Stimulated activated CD8-positive, alpha-beta memory T cell treated with anti-CD3 and anti-CD28 coated beads, Interleukin-7, amount 100 ng/mL, for 1 hour (primary cell): Measurements from ENCODE around the gene KRTAP6-2.

Experiments
- DNase-seq, 2 donors: peaks; one replicate each; pipeline ENCODE4 v3.0.0-alpha.2; 2020; ENCODE audit warnings: low read depth in 2 of 2

KRTAP6-2 gene

DNA sequence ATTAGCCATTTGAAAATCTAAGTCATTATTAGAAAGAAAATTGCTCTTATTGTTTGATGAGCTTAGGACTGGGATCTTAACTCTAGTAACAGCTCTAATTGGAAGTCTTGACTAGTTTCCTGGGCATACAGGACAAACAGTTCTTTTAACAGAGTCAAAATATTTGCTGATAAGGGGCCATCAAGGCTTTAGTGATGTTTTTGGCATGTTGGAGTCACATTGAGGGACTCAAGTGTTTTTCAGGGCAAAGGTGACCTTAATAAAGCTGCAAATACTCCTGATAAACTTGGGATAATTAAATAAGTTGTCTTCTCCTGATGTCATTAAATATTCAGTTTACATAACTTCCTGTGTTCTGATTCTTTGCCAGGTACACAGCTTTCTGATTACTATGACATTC lies 31.1 kb downstream of the KRTAP6-2 start:
- no peak for DNase-seq

DNA sequence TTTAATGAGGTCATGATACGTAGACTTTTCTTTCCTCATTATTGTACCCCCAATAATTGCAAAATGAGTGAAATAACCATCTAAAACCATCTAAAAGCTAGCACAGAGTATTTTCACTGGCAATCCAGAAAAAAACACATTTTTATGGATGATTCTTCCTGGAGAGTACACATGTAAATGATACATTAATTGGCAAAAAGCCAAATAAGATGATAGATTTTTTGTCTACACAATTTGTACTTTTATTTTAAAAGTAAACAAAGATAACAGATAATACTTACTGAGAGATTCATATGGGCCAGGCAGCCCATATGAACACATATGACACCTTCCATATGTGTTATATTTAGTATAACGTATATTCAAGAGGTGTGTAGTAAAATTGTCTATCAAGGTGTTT lies 35.1 kb downstream of the KRTAP6-2 start:
- DNase-seq = no peak

DNA sequence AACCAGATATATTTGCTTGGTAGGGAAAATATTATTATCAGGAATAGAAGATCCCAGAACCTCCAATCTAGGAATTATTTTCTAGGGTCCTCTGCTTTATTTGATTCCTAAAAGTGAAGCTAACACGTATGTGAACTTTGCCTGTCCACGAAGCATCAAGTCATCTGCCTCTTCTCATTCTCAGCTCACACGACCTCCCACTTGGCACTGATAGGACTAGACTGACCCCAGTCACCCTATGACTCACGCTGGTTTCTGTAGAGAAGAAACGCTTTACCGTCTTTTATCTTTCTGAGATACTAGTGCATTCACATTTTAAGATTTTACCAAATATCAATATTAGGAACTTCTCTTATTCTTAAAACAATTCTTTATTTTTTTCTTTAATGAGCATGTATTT lies 35.6 kb downstream of the KRTAP6-2 start:
- no peak for DNase-seq

DNA sequence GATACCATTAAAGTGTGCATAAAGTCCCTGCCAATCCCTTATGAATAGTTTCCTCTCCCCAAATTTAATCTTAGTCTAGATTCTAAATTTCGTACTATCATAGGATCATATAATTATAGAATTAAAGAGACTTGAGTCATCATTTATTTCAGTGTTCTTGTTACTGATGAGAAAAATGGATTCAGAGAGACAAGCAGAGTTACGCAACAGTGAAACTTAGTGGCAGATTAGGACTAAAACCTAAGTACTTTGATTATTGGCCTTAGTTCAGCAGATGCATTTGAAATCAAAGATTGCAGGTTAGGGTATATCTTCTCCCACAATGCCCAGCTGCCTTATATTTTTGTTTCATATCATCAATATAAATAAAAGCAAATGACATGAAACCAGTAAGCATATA lies 36.7 kb downstream of the KRTAP6-2 start:
- no peak for DNase-seq

DNA sequence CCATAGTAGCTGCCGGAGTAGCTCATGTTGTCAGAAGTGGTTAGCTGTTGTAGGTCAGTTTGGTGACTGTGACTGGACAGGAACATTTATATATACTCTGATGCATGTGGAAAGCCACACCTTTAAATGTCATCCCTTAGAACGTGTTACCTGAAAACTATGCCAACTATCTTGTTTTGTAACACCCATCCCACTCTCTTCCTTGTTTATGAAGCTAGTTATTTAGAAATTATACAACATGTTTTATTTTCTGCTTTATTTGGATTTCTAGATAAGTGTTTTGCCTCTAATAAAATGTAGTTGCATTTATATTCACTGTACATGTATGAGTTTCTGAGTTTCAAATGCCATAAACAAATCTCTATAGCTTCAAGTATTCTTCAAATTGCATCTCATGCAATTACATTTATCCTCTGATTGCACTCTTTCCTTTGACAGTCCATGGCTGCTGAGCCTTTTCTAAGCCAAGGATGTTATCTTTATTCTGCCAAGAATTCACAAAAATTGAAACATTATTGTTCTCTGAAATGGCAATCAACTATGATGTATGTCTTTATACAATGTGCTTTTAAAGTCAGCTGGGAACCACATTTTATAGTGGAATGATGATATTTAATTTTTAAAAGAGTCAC lies 37.3 kb downstream of the KRTAP6-2 start, which contains the start of gene KRTAP19-7:
Gene KRTAP19-7, minus strand, starts transcription at position 51 of the 632 bp plus-strand sequence. Its CDS starts 25 bp downstream, at position 26.
- no peak for DNase-seq

DNA sequence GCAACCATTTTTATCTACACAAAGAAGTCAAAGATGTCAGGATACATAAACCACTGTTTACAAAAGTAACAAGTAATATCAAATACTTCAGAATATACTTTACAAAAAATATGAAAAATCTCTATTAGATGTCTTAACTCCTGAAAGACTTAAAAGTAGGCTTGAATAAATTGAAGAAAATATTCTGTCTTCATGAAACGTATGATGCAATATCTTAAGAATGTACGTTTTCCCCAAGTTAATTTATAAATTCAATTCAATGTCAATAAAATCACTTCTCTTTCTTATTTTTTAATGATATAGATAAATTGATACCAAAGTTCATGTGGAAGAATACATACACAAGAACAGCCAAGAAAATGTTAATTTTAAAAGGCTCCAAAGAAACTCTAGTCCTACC lies 43.6 kb downstream of the KRTAP6-2 start:
- no peak for DNase-seq

DNA sequence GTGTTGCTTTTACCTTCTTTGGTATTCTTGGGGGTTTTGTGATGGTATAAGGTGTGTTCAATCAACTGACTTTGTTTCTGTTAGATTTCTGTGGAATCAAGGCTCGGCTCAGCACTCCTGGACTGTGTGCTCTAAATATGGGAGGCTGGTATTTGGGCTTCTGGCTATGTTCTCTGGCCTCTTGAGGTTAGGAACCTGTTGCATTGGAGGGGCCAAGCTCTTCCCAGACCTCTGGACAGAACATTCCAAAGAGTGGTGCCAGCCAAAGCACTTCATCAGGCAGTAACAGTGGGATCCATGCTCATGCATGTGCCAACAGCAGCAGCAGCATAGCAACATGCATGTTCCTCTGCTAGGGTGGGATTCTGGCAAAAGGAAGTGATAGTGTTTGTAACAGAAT lies 45.9 kb downstream of the KRTAP6-2 start:
- DNase-seq = no peak
